GM21619 (cell line): ENCODE measurements around the gene WWTR1.

Experiments used
- ATAC-seq: cut with Tn5 transposase; IDR thresholded peaks from one replicate; pipeline ENCODE4 v1.9.1; 2021; ENCODE audit not compliant: unreplicated experiment

Gene WWTR1

DNA sequence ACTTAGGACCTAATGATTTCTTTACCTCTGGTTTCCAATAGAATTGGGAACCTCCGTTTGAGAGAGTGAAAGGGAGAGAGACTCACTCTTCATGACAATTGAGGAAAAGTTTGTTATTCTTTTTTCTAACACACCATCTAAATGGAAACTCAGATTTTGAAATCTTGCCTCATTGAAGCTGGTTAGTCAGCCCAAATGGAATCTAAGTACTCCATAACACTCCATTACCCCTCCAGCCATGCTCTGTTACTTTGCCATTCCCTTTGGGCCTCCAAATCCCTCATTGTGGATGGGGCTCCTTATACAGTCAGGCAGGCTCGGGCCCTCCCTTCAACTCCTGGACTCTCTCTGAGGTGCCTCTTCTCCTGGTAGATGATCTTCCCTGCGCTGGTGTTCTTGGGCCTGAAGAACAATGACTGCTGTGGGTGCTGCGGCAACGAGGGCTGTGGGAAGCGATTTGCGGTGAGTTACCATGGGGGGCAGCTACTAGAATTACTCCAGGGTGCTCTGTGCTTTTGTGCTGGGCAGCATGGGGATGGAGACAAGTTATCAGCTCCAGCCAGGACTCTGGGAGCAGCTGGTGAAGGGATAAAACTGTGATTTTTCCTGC lies 182.3 kb downstream of the WWTR1 start:
- ATAC-seq: no peak

DNA sequence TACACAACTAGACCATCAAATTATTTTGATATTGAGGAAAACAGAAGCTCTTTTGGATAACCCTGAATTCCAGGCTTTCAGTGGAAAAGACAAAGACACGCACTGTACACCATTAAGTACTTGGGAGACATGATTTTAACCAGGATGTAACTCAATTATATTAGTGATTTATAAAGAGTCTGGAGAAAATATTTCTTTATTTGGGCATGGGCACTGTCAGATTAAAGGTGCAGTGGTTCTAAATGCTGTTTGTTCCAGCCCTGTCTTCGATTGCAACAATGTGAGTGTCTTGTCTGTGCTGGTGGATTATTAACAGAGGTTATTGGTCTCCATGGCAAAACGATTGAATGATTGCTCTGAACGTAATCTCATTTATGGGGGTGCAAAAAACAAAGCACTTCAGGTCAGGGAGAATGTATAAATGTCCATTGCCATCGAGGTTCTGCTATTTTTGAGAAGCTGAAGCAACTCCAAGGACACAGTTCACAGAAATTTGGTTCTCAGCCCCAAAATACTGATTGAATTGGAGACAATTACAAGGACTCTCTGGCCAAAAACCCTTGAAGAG lies 183.5 kb downstream of the WWTR1 start, which contains the start of gene TM4SF4:
Gene TM4SF4, plus strand, starts transcription at position 448 of the 568 bp plus-strand sequence. CDS start 181 bp downstream, outside the sequence.
- no peak for ATAC-seq

DNA sequence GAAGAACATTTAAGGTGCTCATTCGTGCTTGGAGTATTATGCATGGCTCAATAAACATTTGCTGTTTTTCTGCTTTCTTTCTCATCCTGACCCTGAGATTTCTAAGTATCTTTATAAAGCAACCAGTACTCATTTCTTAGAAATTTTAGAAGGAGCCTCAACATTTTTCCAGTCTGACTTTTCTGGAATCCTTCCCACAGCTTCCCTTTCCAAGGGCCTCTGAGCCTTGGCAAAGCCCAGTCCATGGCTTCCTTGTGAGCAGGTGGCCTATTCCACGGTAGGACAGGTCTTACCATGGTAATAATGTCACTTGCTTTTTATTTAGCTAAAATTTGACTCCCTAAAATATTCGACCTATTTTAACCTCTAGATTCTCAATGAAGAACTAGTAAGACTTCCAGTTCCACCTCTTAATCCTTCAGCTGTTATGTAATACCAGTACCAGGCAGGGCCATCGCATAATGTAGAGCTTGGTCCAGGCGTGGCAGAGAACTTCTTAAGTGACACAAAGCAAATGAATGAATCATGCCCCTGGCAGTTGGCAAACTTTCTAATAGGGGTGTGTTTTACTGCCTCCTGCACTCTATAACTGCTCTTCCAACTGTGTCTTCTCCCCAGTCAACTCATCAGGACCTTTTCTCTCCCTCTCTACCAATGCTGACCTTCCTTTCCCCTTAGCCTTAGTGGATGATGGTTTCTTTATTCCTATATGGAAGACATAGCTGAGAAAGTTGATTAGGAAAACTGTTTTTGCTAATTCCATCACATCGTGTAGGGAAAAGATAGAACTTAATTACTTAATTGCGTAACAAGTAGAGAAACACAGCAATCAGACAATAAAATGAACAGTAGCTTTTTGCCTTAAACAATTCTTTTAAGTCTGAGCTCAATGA lies 184.2 kb downstream of the WWTR1 start:
- ATAC-seq: no peak

DNA sequence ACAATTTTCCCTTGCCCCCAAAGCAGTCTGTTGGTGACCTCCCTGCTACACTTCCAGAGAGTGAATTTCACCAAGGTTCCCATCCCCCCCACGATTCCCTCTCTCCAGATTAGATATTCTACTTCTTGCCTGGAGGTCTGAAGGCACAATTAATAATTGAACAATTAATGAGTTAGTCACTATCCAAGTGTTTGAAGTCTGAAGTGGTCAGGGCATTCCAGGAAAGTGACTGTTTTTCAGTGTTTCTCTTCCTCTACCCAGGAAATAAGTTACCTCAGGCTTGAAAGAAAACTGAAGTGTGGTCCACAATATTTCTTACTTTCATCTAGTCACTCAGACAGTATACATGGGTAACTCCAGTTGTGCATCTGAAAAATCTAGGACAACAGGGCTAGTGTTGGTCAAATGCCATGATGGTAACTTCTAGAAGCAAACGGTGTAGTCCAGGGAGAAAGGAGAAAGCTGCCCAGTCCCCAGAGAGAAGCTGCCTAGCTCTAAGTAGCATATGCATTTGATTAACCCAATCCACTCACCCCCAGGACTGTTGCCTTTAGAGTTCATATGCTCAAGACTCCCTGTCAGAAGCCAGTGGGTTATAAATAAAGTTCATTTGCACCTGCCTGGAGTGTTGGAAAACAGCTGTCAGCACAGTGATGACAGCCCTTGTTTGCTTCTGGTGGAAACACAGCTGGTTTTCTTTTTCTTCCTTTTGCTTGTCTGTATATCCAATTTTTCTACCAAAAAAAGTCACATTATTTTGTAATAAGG lies 185.6 kb downstream of the WWTR1 start:
- ATAC-seq: no peak

DNA sequence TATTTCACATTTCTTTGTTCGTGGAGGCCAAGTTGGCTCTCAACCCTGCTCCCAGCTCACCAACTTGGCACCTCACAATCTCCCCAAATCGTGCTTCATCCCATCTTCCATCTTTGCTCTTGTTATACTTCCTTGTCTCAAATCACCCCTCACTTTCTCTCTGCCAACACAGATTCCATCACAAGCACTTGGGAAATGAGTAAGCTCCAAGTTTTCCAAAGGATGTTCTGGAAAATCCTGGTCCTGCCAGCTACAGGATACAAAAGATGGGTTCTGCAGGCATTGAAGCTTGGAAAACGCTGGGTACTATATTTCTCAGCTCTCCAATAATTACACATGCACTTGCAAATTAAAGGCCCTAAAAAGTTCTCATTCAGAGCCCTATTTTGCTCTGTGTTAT lies 187.4 kb downstream of the WWTR1 start:
- ATAC-seq: no peak

DNA sequence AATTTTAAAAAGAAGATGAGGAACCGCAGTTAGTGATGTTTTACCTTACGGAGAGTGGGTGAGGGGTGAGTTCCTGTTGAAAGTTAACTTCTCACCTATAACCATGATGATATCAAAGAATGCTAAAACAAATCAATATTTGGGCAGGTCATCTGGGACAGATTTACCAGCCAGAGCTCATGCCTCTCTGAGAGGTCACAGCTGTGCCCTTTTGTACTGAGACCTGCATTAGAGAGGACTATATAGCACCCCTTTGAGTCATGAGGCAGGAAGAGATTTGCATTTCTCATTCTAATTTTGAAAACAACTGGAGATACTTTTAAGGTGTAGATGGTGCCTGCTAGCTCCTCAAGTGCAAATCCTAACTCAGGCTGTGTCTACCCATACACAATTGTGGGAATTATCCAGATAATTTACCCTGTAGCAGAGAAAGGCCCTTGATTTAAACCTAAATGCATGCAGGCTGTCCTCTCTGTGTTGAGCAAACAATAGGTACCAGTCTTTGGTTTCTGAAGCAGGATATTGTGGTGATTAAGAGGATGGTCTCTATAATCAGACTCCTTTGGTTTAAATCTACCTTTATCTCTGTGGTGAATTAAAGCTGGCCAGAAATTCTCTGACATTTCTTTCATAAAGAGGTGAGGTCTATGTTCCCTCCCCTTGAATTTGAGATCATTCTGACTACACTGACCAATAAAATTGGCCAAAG lies 189.2 kb downstream of the WWTR1 start:
- peak; percentile 95 for ATAC-seq
